T-helper 1 cell treated with Interleukin-12 subunit alpha and Interleukin-12 subunit beta and Interleukin-4 antibody, amounts not matched to agents 30 μg/mL and 1 μg/mL, for 36 hours (primary cell): ENCODE results near the gene LAMA5.
"Not testable (repeated sequence)": the region's sequence is repeated elsewhere in the genome, so short reads cannot be mapped to it uniquely, and the experiment has no call there.

ENCODE experiments used
- H3K27ac Mint-ChIP-seq: one replicate; pipeline ENCODE4 v1.8.0; 2021; ENCODE audit warnings: mild to moderate bottlenecking, mixed read lengths
- H3K27me3 Mint-ChIP-seq: one replicate; pipeline ENCODE4 v1.8.0; 2021; ENCODE audit warnings: low read depth, mixed read lengths
- H3K36me3 Mint-ChIP-seq: one replicate; pipeline ENCODE4 v1.8.0; 2021; ENCODE audit warnings: low read depth, mixed read lengths
- H3K4me1 Mint-ChIP-seq: one replicate; pipeline ENCODE4 v1.8.0; 2021; ENCODE audit warnings: low read depth, mixed read lengths
- H3K4me3 Mint-ChIP-seq: one replicate; pipeline ENCODE4 v1.8.0; 2021; ENCODE audit warnings: mild to moderate bottlenecking, moderate library complexity, mixed read lengths
- H3K9me3 Mint-ChIP-seq: one replicate; pipeline ENCODE4 v1.8.0; 2021; ENCODE audit warnings: mixed read lengths

Gene LAMA5

DNA sequence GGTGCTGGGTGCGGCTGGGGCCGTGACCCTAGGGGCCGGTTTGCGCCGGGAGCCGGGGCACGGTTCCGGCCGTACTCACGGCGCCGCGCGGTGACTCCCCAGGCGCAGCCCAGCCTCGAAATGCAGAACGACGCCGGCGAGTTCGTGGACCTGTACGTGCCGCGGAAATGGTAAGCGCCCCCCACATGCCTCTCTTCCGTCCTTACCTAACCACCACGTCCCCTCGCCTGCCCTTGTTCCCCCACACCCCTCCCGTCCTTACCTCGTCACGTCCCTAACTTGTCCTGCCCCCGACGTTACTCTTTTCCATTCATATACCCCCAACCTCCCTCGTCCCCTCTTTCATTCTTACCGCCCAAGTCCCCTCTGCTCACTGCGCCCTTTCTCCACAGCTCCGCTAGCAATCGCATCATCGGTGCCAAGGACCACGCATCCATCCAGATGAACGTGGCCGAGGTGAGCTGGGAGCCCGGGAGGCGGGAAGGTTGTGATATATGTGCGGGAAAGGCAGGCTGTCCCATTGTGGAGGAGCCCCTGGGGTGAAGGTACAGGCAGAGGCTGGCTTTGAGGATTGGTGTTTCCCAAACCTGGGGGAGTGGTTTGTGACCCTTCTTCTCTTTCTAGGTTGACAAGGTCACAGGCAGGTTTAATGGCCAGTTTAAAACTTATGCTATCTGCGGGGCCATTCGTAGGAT, 20.3 kb upstream of the LAMA5 start:
- no peaks in the 10 kb centered on the region for H3K9me3 Mint-ChIP-seq
- H3K4me1 Mint-ChIP-seq: peaks cover 38% of the 10 kb centered on the region
- no peaks in the 10 kb centered on the region for H3K27me3 Mint-ChIP-seq
- H3K36me3 Mint-ChIP-seq: peaks cover 28% of the 10 kb centered on the region
- peak overlapping the region; percentile 85 for H3K27ac Mint-ChIP-seq
- H3K4me3 Mint-ChIP-seq: peak overlapping the region; percentile 94

DNA sequence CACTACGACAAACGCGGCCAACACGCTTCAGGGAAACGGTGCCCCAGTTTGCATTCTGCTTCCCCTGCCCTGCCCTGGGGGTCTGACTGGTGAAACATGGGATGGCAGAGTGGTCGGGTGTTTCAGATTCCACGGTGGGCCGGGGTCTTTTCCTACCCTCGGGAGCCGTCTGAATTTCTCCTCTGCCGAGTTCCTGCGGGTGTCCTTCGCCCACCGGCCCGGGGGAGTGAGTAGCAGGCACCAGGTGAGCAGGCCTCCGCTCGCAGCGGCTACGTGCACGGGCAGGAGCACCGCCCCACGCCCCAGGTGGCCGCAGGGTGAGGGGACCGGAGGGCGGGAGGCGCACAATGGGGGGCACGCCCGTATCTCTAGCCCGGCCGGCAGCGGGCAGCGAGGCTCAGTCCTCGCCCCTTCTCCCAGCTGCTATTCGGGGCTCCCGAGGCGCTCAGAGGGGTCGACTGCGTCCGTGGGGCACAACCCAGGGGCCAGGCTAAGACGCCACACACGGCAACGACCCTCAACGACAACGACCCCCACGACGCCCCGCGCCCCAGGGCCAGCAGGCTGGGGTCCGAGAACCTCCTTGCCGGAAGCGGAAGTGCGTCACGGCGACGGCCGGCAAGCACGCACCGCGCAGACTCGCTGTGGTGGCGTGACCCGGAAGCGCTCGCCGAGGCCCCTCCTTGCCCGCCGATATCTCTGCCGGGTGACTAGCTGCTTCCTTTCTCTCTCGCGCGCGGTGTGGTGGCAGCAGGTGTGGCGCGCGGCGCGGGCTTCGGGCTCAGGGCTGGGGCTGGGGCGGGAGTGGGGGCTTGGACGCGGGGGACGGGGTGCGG, 19.5 kb upstream of the LAMA5 start, which contains the start of gene RPS21:
Gene RPS21, plus strand, starts transcription at position 721 of the 836 bp plus-strand sequence. CDS start 236 bp downstream, outside the sequence.
- H3K4me3 Mint-ChIP-seq: peak within 1 kb of the TSS; percentile 94
- peaks cover 39% of the 10 kb centered on the region for H3K4me1 Mint-ChIP-seq
- H3K36me3 Mint-ChIP-seq: peaks cover 34% of the 10 kb centered on the region
- H3K9me3 Mint-ChIP-seq: peaks cover 5% of the 10 kb centered on the region
- no peaks in the 10 kb centered on the region for H3K27me3 Mint-ChIP-seq
- peak within 1 kb of the TSS; percentile 88 for H3K27ac Mint-ChIP-seq

DNA sequence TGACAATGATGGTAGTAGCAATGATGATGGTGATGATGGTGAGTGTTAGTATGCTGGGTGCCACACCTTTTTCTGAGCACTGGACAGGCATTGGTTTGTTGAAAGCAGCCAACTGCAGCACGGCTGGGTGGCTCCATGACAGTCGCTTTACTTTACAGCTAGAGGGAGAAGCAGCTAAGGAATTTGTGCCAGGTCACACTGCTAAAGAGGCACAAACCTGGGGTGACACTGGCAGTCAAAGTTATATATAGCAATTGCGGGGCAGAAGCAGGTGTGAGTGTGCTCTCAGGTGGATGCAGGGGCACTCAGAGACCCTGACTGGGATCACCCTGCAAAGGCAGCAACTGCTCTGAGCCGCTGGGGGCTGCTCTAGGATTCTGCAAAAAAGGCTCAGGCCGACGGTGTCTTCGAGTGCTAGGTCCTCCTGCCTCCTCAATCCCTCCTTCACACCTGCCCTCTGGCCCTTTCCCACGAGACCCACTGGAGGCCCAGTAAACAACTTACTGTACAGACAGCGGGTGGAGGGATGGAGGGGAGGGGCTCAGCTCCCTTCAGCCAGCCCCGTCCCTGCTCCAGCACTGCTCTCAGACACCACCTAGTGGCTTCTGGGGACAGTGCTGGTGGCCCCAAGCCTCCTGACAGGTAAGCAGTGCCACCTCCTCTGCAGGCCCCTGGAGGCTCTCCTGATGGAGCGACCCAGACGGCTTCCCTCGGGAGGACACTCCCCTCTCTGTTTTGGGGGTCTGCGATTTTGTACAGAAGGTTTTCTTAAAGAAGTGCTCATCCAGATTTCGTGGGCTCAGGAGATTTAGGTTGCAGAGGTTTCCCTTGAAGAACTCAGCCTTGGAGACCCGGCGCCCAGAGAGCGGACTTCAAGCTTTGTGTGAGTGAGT, 15.4 kb upstream of the LAMA5 start:
- peaks cover 16% of the 10 kb centered on the region for H3K36me3 Mint-ChIP-seq
- H3K27ac Mint-ChIP-seq: peak overlapping the region; percentile 69
- H3K4me1 Mint-ChIP-seq: peaks cover 22% of the 10 kb centered on the region
- no peaks in the 10 kb centered on the region for H3K27me3 Mint-ChIP-seq
- H3K4me3 Mint-ChIP-seq: no peak overlapping the region
- peaks cover 5% of the 10 kb centered on the region for H3K9me3 Mint-ChIP-seq

DNA sequence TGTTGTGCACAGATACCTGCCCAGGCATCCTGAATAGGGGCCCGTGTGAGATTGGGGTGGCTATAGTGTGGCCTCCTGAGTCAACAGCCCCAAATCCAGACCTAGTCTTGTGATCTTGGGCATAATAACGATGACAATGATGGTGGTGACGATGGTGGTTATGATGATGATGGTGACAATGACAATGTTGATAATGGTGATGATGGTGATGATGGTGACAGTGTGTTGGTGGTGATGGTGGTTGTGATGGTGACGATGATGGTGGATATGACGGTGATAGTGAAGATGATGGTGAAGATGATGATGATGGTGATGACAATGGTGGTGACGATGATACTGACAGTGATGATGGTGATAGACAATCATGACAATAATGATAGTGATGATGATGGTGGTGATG, 14.7 kb upstream of the LAMA5 start:
- Mint-ChIP-seq H3K4me3 (no peak overlapping the region), H3K27ac (no peak overlapping the region), H3K27me3 (no peaks in the 10 kb centered on the region), H3K9me3 (peaks cover 5% of the 10 kb centered on the region), H3K36me3 (peaks cover 14% of the 10 kb centered on the region), H3K4me1 (peaks cover 22% of the 10 kb centered on the region)

DNA sequence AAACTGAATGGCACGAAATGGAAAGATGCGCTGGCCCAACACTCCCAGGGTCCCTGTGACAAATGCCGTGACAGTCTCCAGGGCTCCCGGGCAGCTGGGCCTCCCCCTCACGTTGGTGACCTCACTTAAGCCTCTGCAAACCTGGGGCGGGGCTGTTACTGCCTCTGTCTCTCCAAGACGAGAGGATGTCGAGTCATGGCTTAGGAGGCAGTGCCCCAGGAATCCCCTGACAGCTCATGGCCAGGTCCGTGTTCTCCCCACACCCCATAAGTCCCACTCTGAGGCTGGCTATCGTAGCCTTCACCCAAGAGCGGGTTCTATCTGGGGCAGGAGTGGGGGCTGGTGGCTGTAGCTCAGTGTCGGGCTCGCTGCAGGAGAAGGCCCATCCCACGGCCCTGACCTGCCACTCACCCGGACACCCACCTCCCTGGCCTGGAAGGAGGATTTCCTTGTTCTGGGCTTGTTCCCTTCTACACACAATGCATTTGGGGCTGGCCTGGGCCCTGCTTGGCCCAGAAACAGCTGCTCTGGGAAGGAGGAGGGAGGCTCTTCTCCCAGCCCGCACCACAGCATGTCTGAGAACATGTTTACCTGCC, 14.2 kb upstream of the LAMA5 start:
- H3K4me3 Mint-ChIP-seq: no peak overlapping the region
- H3K27me3 Mint-ChIP-seq: no peaks in the 10 kb centered on the region
- no peak overlapping the region for H3K27ac Mint-ChIP-seq
- peaks cover 22% of the 10 kb centered on the region for H3K4me1 Mint-ChIP-seq
- peaks cover 5% of the 10 kb centered on the region for H3K9me3 Mint-ChIP-seq
- peaks cover 14% of the 10 kb centered on the region for H3K36me3 Mint-ChIP-seq

DNA sequence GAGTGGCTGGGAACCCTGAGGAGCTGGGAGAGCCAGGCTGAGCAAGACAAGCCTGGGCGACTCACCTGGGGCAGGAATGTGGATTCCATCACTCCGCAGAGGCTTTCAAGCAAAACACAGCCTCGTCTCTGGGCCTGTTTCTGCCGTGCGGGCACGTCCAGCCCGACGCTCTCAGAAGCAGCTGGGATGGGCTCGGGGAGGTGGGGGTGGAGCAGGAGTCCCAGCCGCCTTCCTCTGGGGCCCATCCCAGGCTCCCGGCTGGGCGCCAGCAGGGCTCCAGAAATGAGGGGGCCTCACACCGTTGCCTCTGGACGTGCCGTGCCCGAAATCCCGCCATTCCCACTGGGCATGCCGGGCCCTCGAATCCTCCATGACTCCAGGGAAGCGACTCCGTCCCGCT, 11.1 kb upstream of the LAMA5 start:
- peaks cover 5% of the 10 kb centered on the region for H3K9me3 Mint-ChIP-seq
- peaks cover 10% of the 10 kb centered on the region for H3K36me3 Mint-ChIP-seq
- peaks cover 6% of the 10 kb centered on the region for H3K4me1 Mint-ChIP-seq
- H3K4me3 Mint-ChIP-seq: no peak overlapping the region
- no peak overlapping the region for H3K27ac Mint-ChIP-seq
- H3K27me3 Mint-ChIP-seq: no peaks in the 10 kb centered on the region

DNA sequence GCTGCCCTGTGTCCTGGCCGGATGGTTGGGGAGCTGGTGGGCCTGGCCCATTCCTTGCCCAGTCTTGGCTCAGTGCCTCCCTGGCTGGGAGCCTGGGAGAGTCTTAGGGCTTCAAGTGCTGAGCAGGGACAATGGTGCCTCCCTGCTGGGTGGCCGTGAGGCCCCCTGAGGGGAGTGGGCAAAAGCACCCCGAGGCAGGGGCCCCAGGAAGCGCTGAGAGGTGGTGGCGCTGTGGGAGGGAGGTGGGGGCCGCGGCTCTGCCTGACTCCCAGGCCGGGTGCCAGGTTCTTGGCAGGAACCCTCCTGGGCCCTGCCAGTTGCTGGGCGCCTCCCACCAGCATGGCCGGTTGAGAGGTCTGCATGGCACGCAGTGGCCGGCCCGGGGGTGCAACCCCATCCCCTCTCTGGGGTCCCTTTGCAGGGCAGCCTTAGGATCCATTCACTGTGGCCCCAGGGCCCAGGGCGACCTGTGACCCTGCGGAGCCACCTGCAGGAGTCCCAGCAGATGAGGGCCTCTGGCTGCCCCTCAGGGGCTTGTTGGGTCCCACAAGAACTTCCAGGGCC, 10.6 kb upstream of the LAMA5 start:
- peaks cover 8% of the 10 kb centered on the region for H3K36me3 Mint-ChIP-seq
- peaks cover 5% of the 10 kb centered on the region for H3K9me3 Mint-ChIP-seq
- peaks cover 4% of the 10 kb centered on the region for H3K4me1 Mint-ChIP-seq
- H3K27me3 Mint-ChIP-seq: peaks cover 5% of the 10 kb centered on the region
- no peak overlapping the region for H3K27ac Mint-ChIP-seq
- no peak overlapping the region for H3K4me3 Mint-ChIP-seq

DNA sequence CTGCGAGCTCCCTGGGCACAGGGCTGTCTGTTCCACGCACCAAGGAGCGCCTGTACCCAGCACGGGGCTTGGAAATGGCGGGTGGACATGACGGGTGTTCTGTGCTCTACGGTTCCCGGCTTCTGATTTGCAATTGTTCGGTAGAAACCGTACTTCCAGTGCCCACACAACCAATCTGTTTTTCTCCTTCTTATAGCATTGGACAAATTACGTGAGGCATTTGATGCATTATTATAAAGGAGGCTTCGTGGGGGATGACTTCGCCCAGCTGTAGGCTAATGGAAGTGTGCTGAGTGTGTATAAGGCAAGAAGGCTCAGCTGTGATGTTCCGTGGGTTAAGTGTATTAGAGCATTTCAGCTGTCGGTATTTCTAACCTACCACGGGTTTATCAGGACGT, 10.0 kb upstream of the LAMA5 start:
- Mint-ChIP-seq H3K27me3 (peaks cover 5% of the 10 kb centered on the region), H3K4me3 (no peak overlapping the region), H3K27ac (no peak overlapping the region), H3K4me1 (peaks cover 1% of the 10 kb centered on the region), H3K9me3 (peaks cover 4% of the 10 kb centered on the region), H3K36me3 (peaks cover 4% of the 10 kb centered on the region)

DNA sequence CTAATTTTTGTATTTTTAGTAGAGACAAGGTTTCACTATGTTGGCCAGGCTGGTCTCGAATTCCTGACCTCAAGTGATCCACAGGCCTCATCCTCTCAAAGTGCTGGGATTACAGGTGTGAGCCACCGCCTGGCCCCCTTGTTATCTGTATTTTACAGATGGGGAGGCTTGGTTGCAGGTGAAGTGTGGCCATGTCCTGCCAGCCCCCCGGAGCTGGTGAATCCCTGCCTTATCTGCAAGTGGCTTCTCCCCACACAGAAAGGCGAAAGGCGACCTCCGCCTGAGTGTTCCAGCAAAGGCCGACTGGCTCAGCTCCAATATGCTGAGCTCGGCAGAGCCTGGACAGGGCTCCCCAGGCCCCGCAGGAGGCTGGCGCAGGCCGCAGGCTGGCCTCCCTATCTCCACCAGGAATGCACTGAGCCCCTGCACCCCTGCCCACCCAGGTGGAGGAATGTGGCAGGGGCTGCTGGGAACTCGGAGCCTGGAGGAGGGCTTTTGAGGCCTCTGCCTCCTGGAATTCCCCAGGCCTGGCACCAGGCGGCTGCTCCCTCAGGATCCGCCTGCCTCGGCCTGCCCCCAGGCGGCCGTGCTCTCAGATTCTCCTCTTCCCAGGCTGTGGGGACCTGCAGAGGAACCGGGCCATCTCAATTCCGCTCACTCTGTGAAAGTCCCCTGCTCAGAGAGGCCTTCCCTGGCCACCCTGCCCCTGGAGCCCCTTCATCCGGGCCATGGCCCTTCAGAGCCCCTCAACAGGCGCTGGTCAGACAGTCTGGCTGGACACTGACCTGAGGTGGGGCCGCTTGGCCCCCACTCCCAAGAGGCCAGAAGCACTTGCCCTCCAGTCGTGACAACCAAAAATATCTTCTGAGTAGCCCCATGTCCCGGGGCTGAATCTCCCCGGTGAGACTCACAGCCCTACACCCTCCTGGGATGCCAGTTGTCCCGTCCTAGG, 9.3 kb upstream of the LAMA5 start:
- Mint-ChIP-seq H3K9me3 (no peaks in the 10 kb centered on the region), H3K27ac (no peak overlapping the region), H3K27me3 (peaks cover 5% of the 10 kb centered on the region), H3K4me3 (no peak overlapping the region), H3K36me3 (no peaks in the 10 kb centered on the region), H3K4me1 (no peaks in the 10 kb centered on the region)

DNA sequence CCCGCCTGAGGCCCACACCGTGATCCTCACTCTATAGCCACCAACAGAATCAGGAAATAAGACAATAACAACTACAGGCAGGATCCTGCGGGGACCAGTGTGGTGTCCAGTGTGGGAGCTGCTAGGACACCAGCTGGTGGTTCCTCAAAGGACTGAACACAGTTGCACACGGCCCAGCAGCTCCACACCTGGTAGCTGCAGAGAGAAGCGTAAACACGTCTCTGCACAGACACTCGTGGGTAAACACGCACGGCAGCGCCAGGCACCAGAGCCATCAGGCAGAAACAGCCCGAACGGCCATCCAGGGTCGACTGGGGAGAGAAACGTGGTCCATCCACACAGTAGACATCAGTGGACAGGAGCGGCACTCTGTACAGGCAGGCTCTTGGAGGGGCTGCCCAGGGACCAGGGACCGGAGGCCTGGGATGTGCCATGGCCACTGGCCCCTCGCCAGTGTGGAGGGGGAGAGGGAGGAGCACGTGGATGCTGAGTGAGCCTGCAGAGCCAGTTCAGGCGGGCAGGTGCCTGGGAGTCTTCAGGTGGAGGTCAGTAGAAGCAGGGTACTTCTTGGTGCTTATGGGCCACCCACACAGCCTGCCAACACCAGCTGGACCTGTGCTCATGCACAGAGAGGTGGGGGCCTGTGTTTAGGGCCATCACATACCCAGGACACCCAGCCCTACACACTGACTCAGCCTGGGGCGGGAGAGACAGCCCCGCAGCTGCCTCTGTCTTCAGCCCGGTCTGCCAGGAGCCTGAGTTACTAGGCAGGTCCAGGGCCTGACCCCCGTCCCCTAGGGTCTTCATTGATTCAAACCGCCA, 7.4 kb upstream of the LAMA5 start:
- H3K4me1 Mint-ChIP-seq: no peaks in the 10 kb centered on the region
- peaks cover 6% of the 10 kb centered on the region for H3K27me3 Mint-ChIP-seq
- H3K27ac Mint-ChIP-seq: no peak overlapping the region
- H3K36me3 Mint-ChIP-seq: no peaks in the 10 kb centered on the region
- H3K9me3 Mint-ChIP-seq: no peaks in the 10 kb centered on the region
- no peak overlapping the region for H3K4me3 Mint-ChIP-seq

DNA sequence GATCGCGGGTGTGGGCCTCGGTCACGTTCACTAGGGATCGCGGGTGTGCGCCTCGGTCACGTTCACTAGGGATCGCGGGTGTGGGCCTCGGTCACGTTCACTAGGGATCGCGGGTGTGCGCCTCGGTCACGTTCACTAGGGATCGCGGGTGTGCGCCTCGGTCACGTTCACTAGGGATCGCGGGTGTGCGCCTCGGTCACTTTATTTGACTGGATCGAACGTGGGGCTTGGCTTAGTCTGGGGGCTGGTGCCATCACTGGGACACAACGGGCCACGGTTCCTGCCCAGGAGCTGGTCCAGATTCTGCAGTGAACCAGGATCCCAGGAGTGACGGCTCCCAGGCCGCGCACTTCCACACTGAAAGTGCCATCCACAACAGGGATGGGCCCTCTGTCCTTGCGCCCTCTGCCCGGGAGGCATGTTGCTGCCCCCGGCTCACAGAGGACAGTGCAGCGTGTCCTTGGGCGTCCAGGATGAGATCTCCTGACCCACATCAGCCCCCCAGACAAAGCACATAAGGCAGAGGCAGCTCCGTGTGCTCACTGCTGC, 6.6 kb upstream of the LAMA5 start:
- H3K27me3 Mint-ChIP-seq: peaks cover 12% of the 10 kb centered on the region
- not testable (repeated sequence) for H3K4me3 Mint-ChIP-seq, H3K27ac Mint-ChIP-seq, H3K4me1 Mint-ChIP-seq, H3K9me3 Mint-ChIP-seq, H3K36me3 Mint-ChIP-seq
